K562 (cell line): ENCODE measurements around the gene SYPL2. TPM values are rescaled to one million over a fixed set of nuclear protein-coding genes. Genes with fewer than 3 reads are reported as not detected.

Experiments
- ATAC-seq: fragments of 200-7000 bp; cut with Tn5 transposase; 3 replicates; pipeline ENCODE4 v1.9.1; 2020; ENCODE audit warnings: moderate library complexity
- BruUV-seq: library from RNA; stranded (reverse); fragments of 400-500 nt; replicated peaks from 2 replicates; lab custom pipeline; 2021; lab: Mats Ljungman, UMichigan
- CTCF ChIA-PET: fragments of 300-600 bp; formaldehyde crosslinking; extraction: SDS; loops from one replicate; lab custom pipeline; 2021; ENCODE audit warnings: low intra/inter-chr PET ratio; lab: Yijun Ruan, JAX
- POLR2A ChIA-PET: fragments of 300-600, 350-650 bp; sonication (Branson Sonifier 250); formaldehyde crosslinking; extraction: SDS; loops from one replicate; lab custom pipeline; 2021; ENCODE audit warnings: antibody characterized with exemption, inconsistent platforms; lab: Yijun Ruan, JAX
- DNase-seq, 4 experiments: peaks; one replicate each; pipeline versions ENCODE4 v3.0.0 to v3.0.0-alpha.2; 2011 to 2018; ENCODE audit warnings: low spot score in 3 of 4, mixed read lengths in 3 of 4; ENCODE audit errors: extremely low read depth in 1 of 4
- FAIRE-seq: peaks from 2 replicates; lab custom pipeline; 2011; peaks lifted over from hg19 to GRCh38; lab: Jason Lieb, UNC
- H2AFZ ChIP-seq: 2 replicates; pipeline ENCODE4 v1.6.0; 2011; ENCODE audit warnings: low read depth, low read length, control low read depth, inconsistent platforms
- H3K27ac ChIP-seq: fragments of 200-600 bp; 3 replicates; pipeline ENCODE4 v1.8.0; 2011; ENCODE audit warnings: low read depth, mild to moderate bottlenecking, control low read depth, inconsistent platforms, low read length, moderate library complexity, mixed read lengths; ENCODE audit errors: extremely low read depth
- H3K27me3 ChIP-seq, 2 experiments: fragments of 300-600 bp in 1 of 2; 2 replicates in 1 of 2; 3 replicates in 1 of 2; pipeline versions ENCODE4 v1.6.0 to v1.8.0; 2011; ENCODE audit warnings: inconsistent platforms in 2 of 2, low read length in 2 of 2, mild to moderate bottlenecking in 1 of 2, mixed read lengths in 1 of 2, moderate library complexity in 1 of 2; ENCODE audit not compliant: control insufficient read depth in 2 of 2, insufficient read depth in 2 of 2
- H3K36me3 ChIP-seq: fragments of 300-600 bp; 3 replicates; pipeline ENCODE4 v1.8.0; 2011; ENCODE audit warnings: mild to moderate bottlenecking, low read length, inconsistent platforms; ENCODE audit not compliant: control insufficient read depth, insufficient read depth
- H3K4me1 ChIP-seq, 2 experiments: fragments of 200-600 bp in 1 of 2; replicated peaks in 1 of 2; 2 replicates in 1 of 2; 3 replicates in 1 of 2; pipeline versions ENCODE4 v1.5.1 to v1.8.0; 2011; ENCODE audit warnings: inconsistent platforms in 2 of 2, low read length in 2 of 2, mild to moderate bottlenecking in 1 of 2, mixed read lengths in 1 of 2, moderate library complexity in 1 of 2; ENCODE audit not compliant: control insufficient read depth in 2 of 2, insufficient read depth in 2 of 2
- H3K4me2 ChIP-seq: 2 replicates; pipeline ENCODE4 v1.6.1; 2011; ENCODE audit warnings: low read length, control low read depth, inconsistent platforms, mixed read lengths; ENCODE audit not compliant: insufficient read depth
- H3K4me3 ChIP-seq: fragments of 200-600 bp; sonication (generic), shearing (Covaris generic); 2 replicates; pipeline ENCODE4 v1.5.1; 2016; ENCODE audit warnings: control low read depth, inconsistent platforms
- H3K79me2 ChIP-seq: fragments of 200-600 bp; 3 replicates; pipeline ENCODE4 v1.8.0; 2011; ENCODE audit warnings: low read length, inconsistent platforms; ENCODE audit not compliant: control insufficient read depth, insufficient read depth
- H3K9ac ChIP-seq, 2 experiments: 2 replicates each; pipeline versions ENCODE4 v1.6.0 to v1.6.1; 2011; ENCODE audit warnings: low read depth in 2 of 2, low read length in 2 of 2, control low read depth in 1 of 2, inconsistent platforms in 1 of 2, mild to moderate bottlenecking in 1 of 2, mixed read lengths in 1 of 2; ENCODE audit not compliant: insufficient read depth in 1 of 2
- H3K9me1 ChIP-seq: one replicate; pipeline ENCODE4 v1.6.0; 2011; ENCODE audit warnings: inconsistent platforms, mild to moderate bottlenecking, low read length, moderate library complexity; ENCODE audit not compliant: control insufficient read depth, insufficient read depth
- H3K9me3 ChIP-seq: replicated peaks from 2 replicates; pipeline ENCODE4 v1.5.1; 2011; ENCODE audit warnings: low read depth, low read length, inconsistent platforms; ENCODE audit not compliant: control insufficient read depth, insufficient read depth
- H4K20me1 ChIP-seq: replicated peaks from 2 replicates; pipeline ENCODE4 v1.6.1; 2011; ENCODE audit warnings: low read length, inconsistent platforms, mixed read lengths; ENCODE audit not compliant: control insufficient read depth, insufficient read depth
- TAF15 ChIP-seq: fragments of 200-400 bp; formaldehyde crosslinking; IDR thresholded peaks from 2 replicates; pipeline ENCODE4 v1.6.1; 2017; ENCODE audit warnings: mild to moderate bottlenecking, low read depth, low read length, moderate library complexity
- WGBS: fragments of 100-300 bp; shearing (Covaris generic); methylation state at CpG from one replicate; pipeline ENCODE4 v1.1.6; 2016; ENCODE audit warnings: low coverage, mixed read lengths; ENCODE audit not compliant: insufficient coverage; ENCODE audit errors: missing lambda C conversion rate; 5-methylcytosine and 5-hydroxymethylcytosine counted together
- in situ Hi-C: fragments of 300-500 bp; cut with MboI; formaldehyde crosslinking; loops from 4 replicates; pipeline ENCODE4 v1.15.0; 2018; ENCODE audit warnings: inconsistent platforms, mixed read lengths
- intact Hi-C: fragments of 100-400 bp; cut with micrococcal nuclease; formaldehyde crosslinking; loops from 2 replicates; pipeline ENCODE4 v1.14.2; 2022
- polyA plus RNA-seq, 8 experiments: library from polyadenylated mRNA; depleted of rRNA in 4 of 8; stranded (reverse) in 5 of 8; unstranded in 3 of 8; fragments of >200 nt; fragmentation: Nextera tagmentation in 2 of 8; fragmentation: Illumina TruSeq in 1 of 8; extraction: Ambion mirVana in 2 of 8; extraction: Trizol in 1 of 8; gene quantifications; 2 replicates each; pipeline versions ENCODE4 v1.2.1 to v1.2.3, GENCODE V29; 2011 to 2014; ENCODE audit warnings: inconsistent platforms in 1 of 8, missing spikeins in 1 of 8
- total RNA-seq, 7 experiments: library from RNA; depleted of rRNA in 6 of 7; stranded (reverse); fragments of >200 nt in 6 of 7; fragmentation: Illumina TruSeq in 2 of 7; extraction: Trizol in 2 of 7; gene quantifications; 2 replicates each; pipeline versions ENCODE4 v1.2.1 to v1.2.3, GENCODE V29; 2011 to 2021; ENCODE audit warnings: low replicate concordance in 1 of 7
- TF ChIP-seq, protein P1 (sequence below): sonication (generic); IDR thresholded peaks from 2 replicates; pipeline ENCODE4 v1.6.1; 2016
- TF ChIP-seq, protein P2 (sequence below): IDR thresholded peaks from 2 replicates; pipeline ENCODE4 v1.6.1; 2014; ENCODE audit warnings: antibody characterized with exemption

The SYPL2 gene
- total and polyA plus RNA-seq, 9 of the 15 experiments (the other 6 are each of a cell fraction or from before 2014, with no cell fraction given), result 0.03 to 0.20 (median 0.07) TPM; not detected in 2

- ATAC-seq (no peak), DNase-seq (no peak), FAIRE-seq (no peak)
- H2AFZ ChIP-seq, result no peak overlapping the region
- no peaks in the 10 kb centered on the region for H3K27me3 ChIP-seq
- H3K27ac ChIP-seq, result no peak overlapping the region
- no peak overlapping the region for H3K9ac ChIP-seq
- H3K9me3 ChIP-seq, result no peaks in the 10 kb centered on the region
- H3K4me1 ChIP-seq, result peaks cover 13 to 26% of the 10 kb centered on the region in 2 experiments; a peak in 4 of 5 replicates
- H4K20me1 ChIP-seq, result no peaks in the 10 kb centered on the region; the same call in 1 of the 2 replicates
- peaks cover 5% of the 10 kb centered on the region; the same call in 1 of the 3 replicates for H3K79me2 ChIP-seq
- peaks cover 55% of the 10 kb centered on the region; the same call in 2 of the 3 replicates for H3K36me3 ChIP-seq
- in situ Hi-C loops (no loop called here), intact Hi-C loops (loop anchor here (5.0 kb wide), 1 partner anchor 215 kb away; no protein-coding TSS in a partner anchor)
- BruUV-seq, result no TSS peak
- ChIA-PET CTCF (interaction anchor here (6.9 kb wide), 1 partner anchor 39 kb away, joined by 131 read pairs; no protein-coding TSS in a partner anchor), POLR2A (interaction anchor here (0.6 to 2.9 kb wide), 6 partner anchors 9 to 454 kb away, joined by 3 to 24 read pairs (median 4); partner anchors contain the start of genes AMIGO1 and ATXN7L2)
- no peaks in the 10 kb centered on the region for H3K9me1 ChIP-seq
- no peak for TF ChIP-seq TAF15
- TF ChIP-seq, protein P1, sequence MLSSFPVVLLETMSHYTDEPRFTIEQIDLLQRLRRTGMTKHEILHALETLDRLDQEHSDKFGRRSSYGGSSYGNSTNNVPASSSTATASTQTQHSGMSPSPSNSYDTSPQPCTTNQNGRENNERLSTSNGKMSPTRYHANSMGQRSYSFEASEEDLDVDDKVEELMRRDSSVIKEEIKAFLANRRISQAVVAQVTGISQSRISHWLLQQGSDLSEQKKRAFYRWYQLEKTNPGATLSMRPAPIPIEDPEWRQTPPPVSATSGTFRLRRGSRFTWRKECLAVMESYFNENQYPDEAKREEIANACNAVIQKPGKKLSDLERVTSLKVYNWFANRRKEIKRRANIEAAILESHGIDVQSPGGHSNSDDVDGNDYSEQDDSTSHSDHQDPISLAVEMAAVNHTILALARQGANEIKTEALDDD, result no peak
- TF ChIP-seq, protein P2, sequence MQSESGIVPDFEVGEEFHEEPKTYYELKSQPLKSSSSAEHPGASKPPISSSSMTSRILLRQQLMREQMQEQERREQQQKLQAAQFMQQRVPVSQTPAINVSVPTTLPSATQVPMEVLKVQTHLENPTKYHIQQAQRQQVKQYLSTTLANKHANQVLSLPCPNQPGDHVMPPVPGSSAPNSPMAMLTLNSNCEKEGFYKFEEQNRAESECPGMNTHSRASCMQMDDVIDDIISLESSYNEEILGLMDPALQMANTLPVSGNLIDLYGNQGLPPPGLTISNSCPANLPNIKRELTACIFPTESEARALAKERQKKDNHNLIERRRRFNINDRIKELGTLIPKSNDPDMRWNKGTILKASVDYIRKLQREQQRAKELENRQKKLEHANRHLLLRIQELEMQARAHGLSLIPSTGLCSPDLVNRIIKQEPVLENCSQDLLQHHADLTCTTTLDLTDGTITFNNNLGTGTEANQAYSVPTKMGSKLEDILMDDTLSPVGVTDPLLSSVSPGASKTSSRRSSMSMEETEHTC, result no peak
- H3K4me3 ChIP-seq, result no peak overlapping the region
- no peak overlapping the region for H3K4me2 ChIP-seq
- 34% methylated on average over 4 of the region's 4 CpGs for WGBS
Measured at GRCh38 chr1:109492779-109493178, 26.4 kb downstream of the SYPL2 start.
